ENCODE data around the gene COX7A1. TPM values are rescaled to one million over a fixed set of nuclear protein-coding genes. Genes with fewer than 3 reads are reported as not detected.

The COX7A1 gene
- total and polyA plus RNA-seq, 4 donors = 127 to 244 (median 182) TPM

DNA sequence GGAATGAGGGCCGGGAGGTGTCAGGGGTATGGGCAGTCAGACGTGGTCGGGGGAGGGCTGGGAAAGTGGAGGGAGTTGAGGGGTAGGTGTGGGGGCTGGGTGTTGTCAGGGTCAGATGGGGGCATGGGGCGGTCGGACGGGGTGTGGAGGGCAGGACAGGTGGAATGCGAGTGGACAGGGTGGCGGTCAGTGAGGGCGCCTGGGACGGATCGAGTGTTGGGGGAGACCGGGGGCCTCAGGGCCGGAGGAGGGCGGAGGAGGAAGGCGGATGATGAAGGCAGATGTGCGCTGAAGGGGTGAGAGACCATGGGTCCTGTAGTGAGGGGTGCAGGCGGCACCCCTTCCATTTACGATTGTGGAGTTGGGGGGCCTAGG, 31.3 kb downstream of the COX7A1 start:
- Histone ChIP-seq H3K36me3 (ENCODE audit: control insufficient read depth in 1 of 2, insufficient read depth in 2 of 2, low read length in 1 of 2) (peaks cover 2 to 4% of the 10 kb centered on the region in 2 donors), H3K4me3 (ENCODE audit: low read length in 2 of 2) (no peak overlapping the region), H3K27me3 (ENCODE audit: control insufficient read depth in 1 of 2, insufficient read depth in 2 of 2, low read length in 1 of 2) (no peaks in the 10 kb centered on the region), H3K9me3 (ENCODE audit: control insufficient read depth, low read length) (no peaks in the 10 kb centered on the region), H3K27ac (ENCODE audit: low read depth in 1 of 2, low read length in 2 of 2) (no peak overlapping the region), H3K4me1 (ENCODE audit: control insufficient read depth in 1 of 2, insufficient read depth in 2 of 2, low read length in 2 of 2) (no peaks in the 10 kb centered on the region)
- intact Hi-C loops (cut with DNase I) = no loop called here
- ATAC-seq (ENCODE audit: low FRiP score) = no peak
- DNase-seq = no peak
- WGBS, 2 donors = 90 to 91% methylated on average over 16 to 18 of the region's 18 CpGs

DNA sequence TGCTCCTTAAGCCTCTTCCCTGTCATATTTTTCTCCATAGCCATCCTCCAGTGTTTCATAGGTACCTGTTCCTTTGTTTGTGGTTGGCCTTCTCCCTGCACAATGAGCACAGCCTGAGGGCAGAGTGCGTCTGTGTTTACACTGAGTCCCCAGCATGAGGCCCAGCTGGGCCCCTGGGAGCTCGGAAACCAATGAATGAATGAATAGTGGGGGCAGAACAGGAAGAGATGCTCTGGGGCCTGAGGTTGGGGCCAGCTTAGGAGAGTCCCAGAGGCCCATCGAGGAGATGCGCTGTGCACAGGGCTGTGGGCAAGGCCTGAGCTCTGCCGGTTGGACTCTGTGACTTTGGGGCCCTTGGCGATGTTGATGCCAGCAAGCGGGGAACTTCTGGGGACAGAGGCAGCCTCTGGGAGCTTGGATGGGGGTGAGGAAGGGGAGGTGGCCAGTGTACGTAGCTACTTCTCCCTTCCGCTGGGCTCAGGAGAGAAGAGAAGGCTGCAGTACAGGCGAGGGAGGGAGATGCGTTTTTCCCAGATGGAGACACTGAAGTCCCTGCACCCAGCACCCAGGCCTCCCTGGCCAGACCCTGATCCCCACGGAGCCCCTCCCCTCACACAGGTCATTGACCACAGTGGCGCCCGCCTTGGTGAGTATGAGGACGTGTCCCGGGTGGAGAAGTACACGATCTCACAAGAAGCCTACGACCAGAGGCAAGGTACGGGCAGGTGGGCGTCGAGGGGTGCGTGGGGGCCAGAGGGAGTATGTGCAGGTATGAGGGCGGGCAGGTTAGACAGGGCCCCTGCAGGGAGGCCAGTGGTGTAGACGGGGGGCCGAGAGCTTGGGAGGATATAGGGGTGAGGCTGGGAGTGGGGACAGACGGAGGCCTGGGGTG, 31.9 kb downstream of the COX7A1 start:
- Histone ChIP-seq H3K36me3 (ENCODE audit: control insufficient read depth in 1 of 2, insufficient read depth in 2 of 2, low read length in 1 of 2) (peaks cover 2 to 4% of the 10 kb centered on the region in 2 donors), H3K4me1 (ENCODE audit: control insufficient read depth in 1 of 2, insufficient read depth in 2 of 2, low read length in 2 of 2) (no peaks in the 10 kb centered on the region), H3K27ac (ENCODE audit: low read depth in 1 of 2, low read length in 2 of 2) (no peak overlapping the region), H3K9me3 (ENCODE audit: control insufficient read depth, low read length) (no peaks in the 10 kb centered on the region), H3K4me3 (ENCODE audit: low read length in 2 of 2) (no peak overlapping the region), H3K27me3 (ENCODE audit: control insufficient read depth in 1 of 2, insufficient read depth in 2 of 2, low read length in 1 of 2) (no peaks in the 10 kb centered on the region)
- DNase-seq = no peak
- 84 to 87% methylated on average over 26 of the region's 26 CpGs for WGBS, 2 donors
- ATAC-seq (ENCODE audit: low FRiP score) = peak; percentile 30
- intact Hi-C loops (cut with DNase I) = no loop called here

DNA sequence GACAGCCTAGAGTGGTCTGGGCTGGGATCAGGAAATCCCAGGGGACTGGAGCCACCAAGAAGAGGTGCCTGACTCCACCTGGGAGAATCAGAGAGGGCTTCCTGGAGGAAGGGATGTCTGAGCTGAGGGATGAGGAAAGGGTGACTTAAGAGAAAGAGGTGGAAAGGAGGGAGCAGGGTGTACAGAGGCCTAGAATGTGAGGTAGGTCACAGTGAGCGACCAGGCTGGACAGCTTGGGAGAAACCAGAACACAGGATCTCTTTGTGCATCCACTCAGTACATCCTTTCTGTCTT, 36.0 kb downstream of the COX7A1 start:
- H3K27me3 ChIP-seq (ENCODE audit: control insufficient read depth in 1 of 2, insufficient read depth in 2 of 2, low read length in 1 of 2) = no peaks in the 10 kb centered on the region
- WGBS, 2 donors = 88 to 95% methylated on average over 1 of the region's 1 CpG
- intact Hi-C loops (cut with DNase I) = loop anchor here in 1 of 2 donors (5.0 kb wide), 1 partner anchor 119 kb away; the partner anchor contains the start of gene SDHAF1

DNA sequence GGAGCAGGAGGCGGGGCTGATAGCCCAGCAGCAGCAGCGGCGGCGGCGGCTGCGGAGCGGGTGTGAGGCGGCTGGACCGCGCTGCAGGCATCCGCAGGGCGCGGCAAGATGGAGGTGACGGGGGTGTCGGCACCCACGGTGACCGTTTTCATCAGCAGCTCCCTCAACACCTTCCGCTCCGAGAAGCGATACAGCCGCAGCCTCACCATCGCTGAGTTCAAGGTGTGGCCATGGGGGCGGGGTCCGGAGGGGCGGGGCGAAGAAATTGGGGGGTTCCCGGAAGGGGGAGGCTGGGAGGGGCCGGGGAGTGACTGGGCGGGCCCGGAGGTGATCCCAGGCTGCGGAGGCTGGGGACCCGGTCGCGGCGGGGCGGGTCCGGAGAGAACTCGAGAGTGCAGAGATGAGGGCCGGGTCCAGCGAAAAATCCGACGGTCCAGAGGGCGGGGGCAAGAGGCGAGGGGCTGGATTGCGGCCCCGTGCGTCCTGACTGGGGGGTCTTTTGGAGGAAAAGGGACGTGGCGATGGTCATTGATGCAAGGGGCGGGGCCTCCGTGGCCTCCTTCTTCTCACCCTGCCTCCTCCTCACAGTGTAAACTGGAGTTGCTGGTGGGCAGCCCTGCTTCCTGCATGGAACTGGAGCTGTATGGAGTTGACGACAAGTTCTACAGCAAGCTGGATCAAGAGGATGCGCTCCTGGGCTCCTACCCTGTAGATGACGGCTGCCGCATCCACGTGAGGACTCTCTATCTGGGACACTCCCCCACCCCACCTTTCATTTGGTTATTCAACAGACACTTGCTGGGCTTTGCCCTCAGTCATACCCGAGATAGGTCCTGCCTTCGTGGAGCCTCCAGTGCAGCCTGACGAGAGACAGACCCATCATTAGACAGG, 36.5 kb downstream of the COX7A1 start, which contains the start of gene TBCB:
Gene TBCB, plus strand, starts transcription at position 16 of the 891 bp plus-strand sequence. Its CDS starts 93 bp downstream, at position 109.
- DNase-seq = peak; percentile 90 to 94
- intact Hi-C loops (cut with DNase I) = loop anchor here in 1 of 2 donors (2.0 to 5.0 kb wide), 2 partner anchors 61 to 118 kb away; partner anchors contain the start of genes SDHAF1, THAP8 and WDR62
- peak; percentile 76 for ATAC-seq (ENCODE audit: low FRiP score)
- Histone ChIP-seq H3K4me3 (ENCODE audit: low read length in 2 of 2) (peak within 1 kb of the TSS; percentile 48 to 50), H3K27me3 (ENCODE audit: control insufficient read depth in 1 of 2, insufficient read depth in 2 of 2, low read length in 1 of 2) (no peaks in the 10 kb centered on the region), H3K9me3 (ENCODE audit: control insufficient read depth, low read length) (no peaks in the 10 kb centered on the region), H3K27ac (ENCODE audit: low read depth in 1 of 2, low read length in 2 of 2) (peak within 1 kb of the TSS in 1 of 2 donors; percentile 61), H3K4me1 (ENCODE audit: control insufficient read depth in 1 of 2, insufficient read depth in 2 of 2, low read length in 2 of 2) (no peaks in the 10 kb centered on the region), H3K36me3 (ENCODE audit: control insufficient read depth in 1 of 2, insufficient read depth in 2 of 2, low read length in 1 of 2) (no peaks in the 10 kb centered on the region)
- WGBS, 2 donors = 2% methylated on average over 59 of the region's 59 CpGs

More for the DNA sequence above, 36.0 kb downstream of the COX7A1 start:
- no peaks in the 10 kb centered on the region for H3K9me3 ChIP-seq (ENCODE audit: control insufficient read depth, low read length)
- H3K27ac ChIP-seq (ENCODE audit: low read depth in 1 of 2, low read length in 2 of 2) = peak overlapping the region in 1 of 2 donors; percentile 60
- no peaks in the 10 kb centered on the region for H3K36me3 ChIP-seq (ENCODE audit: control insufficient read depth in 1 of 2, insufficient read depth in 2 of 2, low read length in 1 of 2)
- DNase-seq (no peak), ATAC-seq (ENCODE audit: low FRiP score) (no peak)
- peak overlapping the region; percentile 19 to 48 for H3K4me3 ChIP-seq (ENCODE audit: low read length in 2 of 2)
- no peaks in the 10 kb centered on the region for H3K4me1 ChIP-seq (ENCODE audit: control insufficient read depth in 1 of 2, insufficient read depth in 2 of 2, low read length in 2 of 2)

DNA sequence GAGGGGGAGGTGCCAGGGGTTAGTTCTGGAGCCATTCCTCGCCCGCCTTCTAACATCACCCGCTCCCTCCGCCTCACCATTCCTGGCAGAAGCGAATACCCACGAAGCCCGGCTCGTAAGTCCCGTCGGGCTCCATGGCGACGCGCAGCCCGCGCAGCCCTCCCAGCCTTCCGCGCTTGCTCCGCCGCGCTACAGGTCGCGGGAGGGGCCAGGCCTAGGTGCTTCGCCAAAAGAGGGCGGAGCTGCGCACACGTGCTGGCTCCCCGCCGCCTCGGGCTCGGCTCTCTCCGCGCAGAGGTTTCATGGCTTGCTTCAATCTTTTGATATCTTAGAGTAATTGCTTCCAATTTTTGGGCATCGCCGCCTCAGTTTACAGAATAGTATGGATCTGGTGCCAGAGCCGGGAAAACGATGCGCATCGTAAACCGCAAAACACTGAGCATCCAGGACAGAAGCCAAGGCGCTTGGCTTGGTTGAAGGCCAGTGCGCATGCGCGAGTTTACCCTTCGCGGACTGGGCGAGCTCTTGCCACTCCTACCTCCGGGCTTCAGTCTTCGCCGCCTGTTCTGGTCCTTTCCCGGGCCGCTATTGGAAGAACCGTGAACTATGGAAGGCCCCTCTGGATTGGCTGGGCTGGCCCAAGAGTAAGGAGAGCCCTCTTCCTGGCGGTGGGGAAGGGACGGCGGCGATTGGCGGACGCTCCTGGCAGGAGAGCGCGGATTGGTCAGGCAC, 37.4 kb downstream of the COX7A1 start, which contains the start of gene POLR2I:
Gene POLR2I, minus strand, starts transcription at position 155 of the 732 bp plus-strand sequence. Its CDS starts 19 bp downstream, at position 136.
- WGBS, 2 donors = 0 to 1% methylated on average over 58 to 60 of the region's 60 CpGs
- Histone ChIP-seq H3K9me3 (ENCODE audit: control insufficient read depth, low read length) (no peaks in the 10 kb centered on the region), H3K27ac (ENCODE audit: low read depth in 1 of 2, low read length in 2 of 2) (peak within 1 kb of the TSS in 1 of 2 donors; percentile 61), H3K27me3 (ENCODE audit: control insufficient read depth in 1 of 2, insufficient read depth in 2 of 2, low read length in 1 of 2) (no peaks in the 10 kb centered on the region), H3K4me3 (ENCODE audit: low read length in 2 of 2) (peak within 1 kb of the TSS; percentile 48 to 50), H3K36me3 (ENCODE audit: control insufficient read depth in 1 of 2, insufficient read depth in 2 of 2, low read length in 1 of 2) (no peaks in the 10 kb centered on the region), H3K4me1 (ENCODE audit: control insufficient read depth in 1 of 2, insufficient read depth in 2 of 2, low read length in 2 of 2) (no peaks in the 10 kb centered on the region)
- DNase-seq (peak; percentile 100), ATAC-seq (ENCODE audit: low FRiP score) (peak; percentile 98)
- intact Hi-C loops (cut with DNase I) = loop anchor here in 1 of 2 donors (2.0 to 5.0 kb wide), 2 partner anchors 60 to 118 kb away; partner anchors contain the start of genes SDHAF1, THAP8 and WDR62

DNA sequence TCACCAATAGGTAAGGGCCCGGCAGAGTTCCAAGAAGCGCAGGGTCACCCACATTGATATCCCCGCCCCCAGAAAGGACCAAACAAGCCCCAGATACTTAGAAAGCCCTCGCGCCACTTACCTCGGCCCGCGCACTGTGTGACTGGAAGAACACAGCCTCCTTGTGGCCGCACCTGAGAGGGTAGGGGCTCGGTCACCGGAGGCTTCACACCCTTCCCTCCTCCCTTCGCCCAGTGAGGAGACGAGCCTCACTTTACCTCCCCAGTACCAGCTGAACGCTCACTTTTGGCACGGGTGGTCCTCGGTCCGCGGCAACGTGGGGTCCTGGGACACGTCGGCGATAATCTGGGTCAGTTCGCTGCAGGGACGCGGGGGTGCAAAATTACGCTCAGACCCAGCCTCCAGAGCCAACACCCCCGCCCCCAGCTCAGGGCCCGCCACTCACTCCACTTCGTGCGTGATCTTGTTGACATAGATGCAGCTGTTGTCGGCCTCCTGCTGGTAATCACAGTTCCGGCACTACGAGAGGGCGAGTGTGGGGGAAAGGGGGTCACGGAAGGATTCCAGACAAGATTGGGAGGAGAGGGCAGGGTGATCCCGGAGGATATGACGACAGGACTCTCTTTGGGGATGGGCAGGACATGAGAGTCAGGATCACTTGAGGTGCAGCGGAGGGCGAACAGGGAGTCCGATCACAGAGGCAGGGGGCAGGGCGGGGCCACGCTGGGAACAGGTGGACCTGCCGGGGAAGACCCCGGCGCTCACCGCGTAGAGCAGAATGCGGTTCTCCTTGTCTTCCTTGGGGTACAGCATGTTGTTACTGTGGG, 38.1 kb downstream of the COX7A1 start:
- DNase-seq = no peak
- no peaks in the 10 kb centered on the region for H3K27me3 ChIP-seq (ENCODE audit: control insufficient read depth in 1 of 2, insufficient read depth in 2 of 2, low read length in 1 of 2)
- H3K4me3 ChIP-seq (ENCODE audit: low read length in 2 of 2) = peak overlapping the region; percentile 33 to 50
- H3K36me3 ChIP-seq (ENCODE audit: control insufficient read depth in 1 of 2, insufficient read depth in 2 of 2, low read length in 1 of 2) = no peaks in the 10 kb centered on the region
- peak overlapping the region in 1 of 2 donors; percentile 18 for H3K27ac ChIP-seq (ENCODE audit: low read depth in 1 of 2, low read length in 2 of 2)
- ATAC-seq (ENCODE audit: low FRiP score) = no peak
- intact Hi-C loops (cut with DNase I) = loop anchor here in 1 of 2 donors (2.0 kb wide), 1 partner anchor 59 kb away; the partner anchor contains the start of genes THAP8 and WDR62
- no peaks in the 10 kb centered on the region for H3K9me3 ChIP-seq (ENCODE audit: control insufficient read depth, low read length)
- WGBS, 2 donors = 7 to 8% methylated on average over 47 to 48 of the region's 48 CpGs
- H3K4me1 ChIP-seq (ENCODE audit: control insufficient read depth in 1 of 2, insufficient read depth in 2 of 2, low read length in 2 of 2) = no peaks in the 10 kb centered on the region

DNA sequence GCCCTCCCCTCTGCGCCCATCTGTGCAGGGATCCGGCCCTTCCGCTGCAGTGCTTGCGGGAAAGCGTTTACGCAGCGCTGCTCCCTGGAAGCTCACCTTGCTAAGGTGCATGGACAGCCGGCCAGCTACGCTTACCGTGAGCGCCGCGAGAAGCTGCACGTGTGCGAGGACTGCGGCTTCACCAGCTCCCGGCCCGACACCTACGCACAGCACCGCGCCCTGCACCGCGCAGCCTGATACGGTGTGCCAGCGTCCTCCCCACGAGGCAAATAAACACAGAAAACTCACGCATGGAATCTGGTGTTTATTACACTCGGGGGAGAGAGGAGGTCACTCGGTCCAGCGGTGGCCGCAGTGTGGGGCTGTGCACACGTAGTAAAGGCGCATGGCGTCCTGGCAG, 38.8 kb downstream of the COX7A1 start:
- Histone ChIP-seq H3K27ac (ENCODE audit: low read depth in 1 of 2, low read length in 2 of 2) (no peak overlapping the region), H3K27me3 (ENCODE audit: control insufficient read depth in 1 of 2, insufficient read depth in 2 of 2, low read length in 1 of 2) (no peaks in the 10 kb centered on the region), H3K4me3 (ENCODE audit: low read length in 2 of 2) (no peak overlapping the region), H3K4me1 (ENCODE audit: control insufficient read depth in 1 of 2, insufficient read depth in 2 of 2, low read length in 2 of 2) (no peaks in the 10 kb centered on the region), H3K36me3 (ENCODE audit: control insufficient read depth in 1 of 2, insufficient read depth in 2 of 2, low read length in 1 of 2) (no peaks in the 10 kb centered on the region), H3K9me3 (ENCODE audit: control insufficient read depth, low read length) (no peaks in the 10 kb centered on the region)
- no peak for DNase-seq
- 87 to 89% methylated on average over 34 of the region's 34 CpGs for WGBS, 2 donors
- no peak for ATAC-seq (ENCODE audit: low FRiP score)
- intact Hi-C loops (cut with DNase I) = no loop called here
